Measurements from ENCODE around the gene APP.

- TF ChIP-seq TAF1 (IDR thresholded peaks at IDR 0.05; ENCODE audit: low read depth, low read length): no peak
- TF ChIP-seq POLR2AphosphoS5 (IDR thresholded peaks at IDR 0.05; ENCODE audit: low read depth, low read length): no peak
Observed at GRCh38 chr21:26131554-26131953, 39.0 kb downstream of the APP start.

All from GM12891 (cell line).